Measurements from ENCODE around the gene MRPL14.
"Not testable (repeated sequence)": the region's sequence is repeated elsewhere in the genome, so short reads cannot be mapped to it uniquely, and the experiment has no call there.

Gene MRPL14

DNA sequence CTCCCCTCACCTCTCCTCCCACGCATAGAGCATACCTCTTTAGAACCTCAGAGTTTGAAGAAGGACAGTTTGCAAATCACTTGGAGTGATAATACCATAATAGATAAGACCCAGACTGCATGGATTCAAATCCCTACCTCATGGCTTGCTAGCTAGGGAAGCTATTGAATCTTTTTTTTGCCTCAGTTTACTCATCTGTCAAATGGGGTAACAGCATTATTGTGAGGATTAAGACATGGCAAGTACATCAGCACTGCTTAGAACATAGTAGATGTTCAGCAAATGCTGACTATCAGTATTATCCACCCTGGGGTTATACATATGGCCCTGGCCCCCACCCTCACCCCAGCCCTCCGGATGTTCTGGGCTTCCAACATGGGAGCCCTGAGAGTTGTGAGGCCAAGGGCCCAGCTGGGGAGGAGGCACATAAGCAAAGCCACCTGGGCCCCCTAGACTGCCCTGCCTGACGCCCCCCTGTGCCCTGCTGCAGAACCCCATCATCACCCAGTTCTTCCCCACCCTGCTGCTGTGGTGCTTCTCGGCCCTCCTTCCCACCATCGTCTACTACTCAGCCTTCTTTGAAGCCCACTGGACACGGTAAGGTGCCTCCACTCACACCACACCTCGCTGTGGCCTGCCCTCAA, 22.2 kb upstream of the MRPL14 start:
- no peak for DNase-seq

DNA sequence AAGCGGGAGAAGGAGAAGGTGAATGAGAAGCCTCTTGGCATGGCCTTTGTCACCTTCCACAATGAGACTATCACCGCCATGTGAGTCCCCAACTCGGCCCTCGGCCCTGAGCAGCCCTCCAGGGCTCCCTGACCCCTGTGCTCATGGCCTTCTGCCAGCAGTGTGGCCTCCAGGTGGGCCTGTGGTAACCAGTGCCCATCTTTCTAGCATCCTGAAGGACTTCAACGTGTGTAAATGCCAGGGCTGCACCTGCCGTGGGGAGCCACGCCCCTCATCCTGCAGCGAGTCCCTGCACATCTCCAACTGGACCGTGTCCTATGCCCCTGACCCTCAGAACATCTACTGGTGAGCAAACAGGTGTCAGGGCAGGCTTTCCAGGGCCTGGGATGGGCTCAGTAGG, 21.1 kb upstream of the MRPL14 start:
- no peak for DNase-seq

DNA sequence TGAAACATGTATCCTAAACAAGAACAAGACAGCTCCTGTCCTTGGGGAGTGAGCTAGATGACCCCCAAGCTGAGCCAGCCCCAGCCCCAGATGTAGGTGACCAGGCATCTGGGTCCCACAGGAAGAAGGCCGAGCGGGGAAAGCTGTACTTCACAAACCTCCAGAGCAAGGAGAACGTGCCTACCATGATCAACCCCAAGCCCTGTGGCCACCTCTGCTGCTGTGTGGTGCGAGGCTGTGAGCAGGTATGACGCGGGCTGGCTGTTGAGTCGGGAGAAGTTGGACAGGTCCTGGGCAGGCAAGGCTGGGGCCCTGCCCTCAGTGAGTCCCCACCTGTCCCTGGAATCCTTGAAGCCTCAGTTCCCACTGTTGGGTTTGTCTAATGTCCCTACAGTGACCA, 20.0 kb upstream of the MRPL14 start:
- DNase-seq = no peak

DNA sequence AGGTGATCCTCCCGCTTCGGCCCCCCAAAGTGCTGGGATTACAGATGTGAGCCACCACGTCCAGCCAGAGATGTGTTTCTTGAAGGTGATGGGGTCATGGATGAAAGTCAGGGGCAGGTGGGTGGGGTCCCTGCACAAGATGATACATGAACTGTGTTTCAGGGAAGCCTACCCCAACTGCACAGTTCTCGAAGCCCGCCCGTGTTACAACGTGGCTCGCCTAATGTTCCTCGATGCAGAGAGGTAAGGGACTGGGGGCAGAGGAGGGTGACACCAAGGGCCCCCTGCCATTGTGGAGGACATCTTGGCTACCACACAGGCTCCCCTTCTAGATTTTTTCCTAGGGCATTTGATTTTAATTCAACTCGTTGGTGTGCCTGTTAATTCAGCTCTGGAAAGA, 19.4 kb upstream of the MRPL14 start:
- no peak for DNase-seq

DNA sequence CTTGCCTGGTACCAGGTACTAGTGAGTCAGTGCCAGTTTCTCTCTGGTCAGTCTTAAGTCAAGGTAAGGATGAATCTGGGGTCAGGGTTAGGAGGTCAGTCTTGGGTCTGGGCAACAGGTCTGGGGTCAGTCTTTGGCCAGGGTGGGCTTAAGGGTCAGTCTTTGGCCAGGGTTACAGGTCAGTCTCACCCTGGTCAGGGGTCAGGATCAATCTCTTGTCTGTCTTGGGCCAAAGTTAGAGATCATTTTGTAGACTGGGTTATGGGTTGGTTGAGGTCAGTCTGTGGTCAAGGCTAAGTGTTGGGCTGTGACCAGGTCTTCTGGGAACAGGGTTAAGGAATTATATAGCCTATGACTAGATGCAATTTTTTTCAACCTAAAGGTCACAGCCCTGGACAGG, 18.6 kb upstream of the MRPL14 start:
- DNase-seq = no peak

DNA sequence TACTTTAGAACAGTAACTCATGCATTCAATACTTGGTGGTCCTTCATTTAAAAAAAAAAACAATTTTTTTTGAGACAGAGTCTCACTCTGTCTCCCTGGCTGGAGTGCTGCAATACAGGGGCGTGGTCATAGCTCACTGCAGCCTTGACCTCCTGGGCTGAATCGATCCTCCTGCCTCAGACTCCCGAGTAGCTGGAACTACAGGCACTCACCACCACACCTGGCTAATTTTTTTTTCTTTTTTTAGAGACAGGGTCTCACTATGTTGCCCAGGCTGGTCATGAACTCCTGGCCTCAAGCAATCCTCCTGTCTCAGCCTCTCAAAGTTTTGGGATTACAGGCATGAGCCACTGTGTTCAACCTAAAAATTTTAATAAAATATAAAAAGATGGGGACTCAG, 17.3 kb upstream of the MRPL14 start:
- DNase-seq = not testable (repeated sequence)

DNA sequence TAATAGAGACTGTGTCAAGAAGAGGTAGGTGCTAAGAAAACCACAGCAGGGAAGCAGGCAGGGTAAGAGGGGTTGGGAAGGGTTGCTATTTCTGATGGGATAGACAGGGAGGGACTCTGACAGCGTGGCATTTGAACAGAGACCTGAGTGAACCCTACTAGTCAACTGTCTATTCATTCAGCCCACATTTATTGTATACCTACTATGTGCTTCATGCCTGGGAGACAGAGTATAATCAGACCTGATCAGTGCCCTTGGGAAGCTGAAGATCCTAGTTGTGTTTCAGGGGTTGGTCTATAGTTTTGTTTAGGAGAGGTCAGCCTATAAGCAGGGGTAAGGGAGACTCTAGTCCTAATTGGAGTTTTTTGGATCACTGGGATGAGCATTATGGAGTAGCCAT, 16.5 kb upstream of the MRPL14 start:
- no peak for DNase-seq

DNA sequence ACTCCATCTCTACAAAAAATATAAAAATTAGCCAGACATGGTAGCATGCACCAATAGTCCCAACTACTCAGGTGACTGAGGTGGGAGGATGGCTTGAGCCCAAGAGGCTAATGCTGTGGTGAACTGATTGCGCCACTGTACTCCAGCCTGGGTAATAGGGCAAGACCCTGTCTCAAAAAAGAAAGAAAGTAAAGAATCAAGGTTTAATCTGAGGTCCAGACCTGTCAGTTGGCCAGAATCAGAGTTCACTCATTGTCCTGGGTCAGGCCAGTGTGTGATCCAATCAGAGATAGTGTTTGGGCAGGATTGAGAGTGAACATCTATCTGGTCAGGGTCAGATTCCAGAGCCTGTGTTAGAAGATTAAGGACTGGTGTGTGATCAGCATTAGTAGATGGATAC, 15.6 kb upstream of the MRPL14 start:
- no peak for DNase-seq

DNA sequence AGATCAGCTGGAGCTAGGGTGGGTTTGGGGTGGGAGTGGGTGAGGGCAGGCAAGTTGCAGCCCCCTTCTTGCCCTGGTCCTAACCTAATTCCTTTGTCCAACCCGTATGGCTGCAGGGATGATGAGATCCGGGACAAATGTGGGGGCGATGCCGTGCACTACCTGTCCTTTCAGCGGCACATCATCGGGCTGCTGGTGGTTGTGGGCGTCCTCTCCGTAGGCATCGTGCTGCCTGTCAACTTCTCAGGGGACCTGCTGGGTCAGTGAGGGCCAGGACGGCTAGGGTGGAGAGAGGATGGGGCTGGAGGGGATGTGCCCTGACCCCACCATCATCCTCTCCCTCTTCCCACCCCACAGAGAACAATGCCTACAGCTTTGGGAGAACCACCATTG, 12.1 kb upstream of the MRPL14 start:
- no peak for DNase-seq

DNA sequence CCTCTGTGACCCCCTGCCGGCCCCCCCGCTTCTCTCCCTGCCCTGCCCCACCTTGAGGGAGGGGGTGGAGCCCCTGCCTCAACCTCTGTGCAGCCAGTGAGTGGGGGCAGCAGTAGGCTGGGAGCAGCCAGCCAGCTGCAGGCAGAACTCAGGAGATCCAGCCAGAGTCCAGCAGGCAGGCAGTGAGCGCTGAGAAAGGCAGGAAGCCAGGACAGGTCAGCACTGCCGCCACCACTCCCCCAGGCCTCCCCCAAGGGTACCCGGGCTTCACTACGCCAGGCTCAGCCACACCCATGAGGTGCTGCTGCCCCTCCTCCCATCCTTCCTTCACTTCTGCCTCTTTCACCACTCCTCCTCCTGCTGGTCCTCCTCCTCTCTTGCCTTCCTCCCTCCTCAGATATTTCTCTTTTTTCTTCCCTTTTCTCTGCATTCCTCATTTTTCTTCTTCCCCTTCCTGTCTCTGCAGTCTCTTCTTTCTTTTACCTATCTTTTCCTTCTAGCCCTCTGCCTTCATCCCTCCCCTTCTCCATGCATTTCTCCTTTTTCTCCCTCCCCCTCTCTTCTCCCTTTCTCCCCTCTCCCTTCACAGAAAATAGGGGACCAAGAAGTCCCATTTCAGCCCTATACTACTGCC, 11.6 kb upstream of the MRPL14 start:
- no peak for DNase-seq

DNA sequence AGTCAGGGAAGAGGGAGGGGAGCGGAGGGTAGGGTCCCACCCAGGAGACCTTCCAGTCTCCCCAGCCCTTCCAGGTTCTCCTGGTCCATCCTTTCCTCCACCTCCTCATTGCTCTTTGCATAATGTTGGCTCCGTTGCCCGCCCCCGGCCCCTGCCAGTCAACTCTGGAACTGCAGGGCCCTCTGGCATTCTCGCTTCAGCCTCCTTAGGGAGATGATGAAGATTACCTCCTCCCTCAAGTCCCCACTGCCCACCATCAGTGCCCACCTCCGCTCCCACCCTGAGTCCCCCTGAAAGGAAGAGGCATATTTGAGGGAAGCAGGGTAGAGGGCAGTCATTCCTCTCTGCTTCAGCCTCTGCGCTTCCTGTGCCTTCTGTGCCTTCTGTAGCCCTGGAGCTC, 8.6 kb upstream of the MRPL14 start:
- DNase-seq = no peak

DNA sequence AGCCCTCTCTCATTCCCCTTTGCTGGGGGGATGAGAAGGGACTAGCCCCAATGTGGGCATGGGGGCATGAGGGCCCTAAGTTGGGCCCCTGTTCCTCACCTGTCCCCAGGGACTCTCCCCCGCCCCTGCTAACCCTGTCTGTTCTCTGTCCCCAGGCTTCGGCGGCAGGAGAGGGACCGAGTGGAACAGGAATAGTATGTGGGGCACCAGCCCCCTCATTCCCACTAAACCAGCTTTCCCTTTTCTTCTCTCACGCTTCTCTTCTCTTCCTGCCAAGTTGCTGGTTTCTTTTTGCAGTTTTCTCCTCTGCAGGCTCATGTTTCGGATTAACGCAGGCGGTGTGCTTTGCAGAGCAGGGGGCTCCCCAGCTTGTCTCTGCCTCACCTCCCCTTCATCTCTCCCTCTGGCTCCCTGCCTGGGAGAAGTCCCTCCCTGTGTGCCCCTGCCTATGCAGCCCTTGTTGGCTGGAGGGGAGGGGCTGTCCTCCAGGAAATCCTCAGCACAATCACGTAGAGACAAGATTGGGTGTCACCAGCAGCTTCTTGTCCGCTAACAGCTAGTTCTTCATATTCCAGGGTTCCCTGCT, 8.0 kb upstream of the MRPL14 start:
- DNase-seq = no peak

DNA sequence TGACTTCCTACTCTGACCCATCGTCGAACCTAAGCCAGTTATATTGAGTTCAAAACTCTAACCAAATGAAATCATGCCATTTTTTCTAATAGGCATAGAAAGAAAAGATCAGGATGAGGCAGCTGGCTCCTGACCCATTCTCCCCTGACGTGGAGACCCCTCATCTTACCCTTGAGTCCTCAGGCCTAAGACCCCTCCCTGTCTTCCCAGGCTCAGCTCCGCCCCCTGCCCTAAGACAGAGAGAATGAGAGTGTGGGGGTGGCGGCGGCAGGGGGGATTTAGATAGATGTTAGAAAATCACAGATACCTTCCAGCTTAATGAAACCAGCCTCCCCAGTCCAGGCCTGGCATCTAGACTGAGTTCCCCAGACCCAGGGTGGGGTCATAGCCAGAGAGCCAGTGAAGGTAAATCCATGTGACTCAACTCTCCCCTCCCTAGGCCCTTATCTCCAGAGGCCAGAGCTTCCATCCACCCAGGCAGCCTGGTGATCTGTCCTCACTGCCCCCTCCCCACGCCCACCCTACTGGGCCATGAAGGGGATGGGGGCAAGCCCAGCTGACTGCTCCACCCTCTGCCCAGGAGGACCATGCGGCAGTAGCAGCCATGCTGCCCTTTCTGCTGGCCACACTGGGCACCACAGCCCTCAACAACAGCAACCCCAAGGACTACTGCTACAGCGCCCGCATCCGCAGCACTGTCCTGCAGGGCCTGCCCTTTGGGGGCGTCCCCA, 6.9 kb upstream of the MRPL14 start:
- DNase-seq = no peak

DNA sequence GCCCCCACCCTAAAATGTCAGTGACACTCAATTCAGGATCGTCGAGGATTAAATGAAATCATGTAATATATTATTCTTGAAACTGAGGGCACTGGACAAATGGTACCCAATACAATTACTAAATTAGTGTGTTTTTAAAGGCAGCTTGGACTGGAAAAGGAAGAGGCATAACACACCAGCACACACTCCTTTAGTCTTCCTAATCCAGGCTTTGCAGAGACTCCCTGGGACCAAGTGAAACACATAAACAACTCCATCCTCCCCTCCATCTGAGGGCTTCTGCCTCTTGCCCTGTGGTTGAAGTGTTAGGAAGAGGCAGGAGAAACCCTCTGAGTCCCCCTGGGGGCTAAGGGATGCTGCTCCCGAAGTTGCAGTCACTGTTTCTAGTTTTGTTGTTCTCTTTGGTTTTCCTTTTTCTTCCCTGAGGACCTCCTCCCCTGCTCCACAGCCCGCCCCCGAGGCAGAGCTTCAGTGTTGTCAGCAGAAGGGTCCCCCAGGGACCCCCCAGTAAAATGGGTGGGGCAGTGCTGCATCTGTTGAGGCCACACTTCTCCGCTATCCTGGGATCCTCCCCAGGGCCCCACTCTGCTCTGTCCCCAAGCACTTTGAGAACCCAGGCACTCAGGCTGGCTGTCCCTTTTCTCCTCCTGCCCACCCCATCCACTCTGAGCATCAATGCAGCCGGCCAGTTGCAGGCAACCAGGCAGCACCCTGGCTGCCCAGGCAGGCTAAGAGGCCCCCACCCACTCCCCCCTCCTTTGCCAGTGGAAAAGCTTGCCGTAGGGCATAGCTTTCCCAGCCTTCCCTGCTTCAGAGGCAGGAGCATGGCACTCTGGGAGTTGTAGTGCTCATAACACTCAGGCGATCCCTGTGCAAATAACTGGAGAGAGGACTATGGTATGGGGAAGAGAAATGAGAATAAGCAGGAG, 6.0 kb upstream of the MRPL14 start:
- no peak for DNase-seq

DNA sequence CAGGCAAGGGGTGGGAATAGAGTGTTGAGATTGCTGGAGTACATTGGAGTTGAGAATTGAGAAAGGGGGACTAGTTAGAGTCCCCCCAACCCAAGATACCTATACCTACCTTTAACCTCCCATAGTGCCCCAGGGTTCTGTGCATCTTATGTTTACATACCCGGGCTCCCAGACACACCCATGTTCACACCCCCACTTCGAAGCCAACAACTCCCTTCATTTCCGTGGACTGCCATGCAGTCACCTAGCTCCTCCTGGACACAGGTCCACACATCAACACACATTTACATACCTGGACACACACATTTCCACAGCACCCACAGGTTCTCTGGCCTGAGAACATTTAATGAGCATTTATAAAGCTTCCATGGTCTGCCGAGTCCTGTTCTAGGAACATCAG, 5.2 kb upstream of the MRPL14 start:
- DNase-seq = no peak

DNA sequence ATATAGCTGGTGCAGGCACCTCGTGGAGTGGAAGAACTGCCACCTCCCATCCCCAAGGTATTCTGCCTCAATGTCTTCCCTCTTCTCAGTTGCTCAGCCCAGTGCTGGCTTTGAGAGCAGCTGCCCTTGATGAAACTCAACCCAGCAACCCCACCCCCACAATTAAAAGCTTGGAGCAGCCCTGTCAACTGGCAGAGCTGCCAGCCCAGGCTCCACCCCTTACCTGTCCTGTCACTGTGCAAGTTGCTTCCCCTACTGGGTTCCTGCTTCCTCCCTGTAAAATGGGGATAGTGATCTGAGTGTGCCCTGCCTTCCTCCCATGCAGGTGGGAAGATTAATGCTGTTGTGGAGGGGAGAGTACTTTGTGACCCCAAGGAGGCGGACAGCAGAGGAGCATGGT, 4.6 kb upstream of the MRPL14 start:
- no peak for DNase-seq

DNA sequence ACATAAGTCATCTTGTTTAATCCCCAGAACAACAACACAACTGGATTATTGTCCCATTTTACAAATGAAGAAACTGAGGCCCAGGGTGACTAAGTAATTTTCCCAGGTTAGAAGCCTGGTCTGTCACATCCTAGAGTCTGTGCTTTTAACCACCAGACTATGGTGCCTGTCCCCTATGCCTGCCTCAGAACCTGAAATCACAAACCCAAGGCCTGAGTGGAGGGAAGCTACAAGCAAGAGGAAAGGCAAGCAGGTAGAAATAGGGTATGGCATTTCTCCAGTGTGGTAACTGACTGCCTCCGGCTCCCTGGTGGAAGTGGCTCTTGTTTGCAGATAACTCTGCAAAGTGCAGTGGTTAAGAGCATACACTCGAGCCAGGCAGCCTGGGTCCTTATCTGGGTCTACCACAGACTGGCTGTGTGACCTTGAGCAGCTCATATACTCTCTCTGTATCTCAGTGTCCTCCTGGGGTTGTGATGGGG, 2.6 kb upstream of the MRPL14 start:
- no peak for DNase-seq

DNA sequence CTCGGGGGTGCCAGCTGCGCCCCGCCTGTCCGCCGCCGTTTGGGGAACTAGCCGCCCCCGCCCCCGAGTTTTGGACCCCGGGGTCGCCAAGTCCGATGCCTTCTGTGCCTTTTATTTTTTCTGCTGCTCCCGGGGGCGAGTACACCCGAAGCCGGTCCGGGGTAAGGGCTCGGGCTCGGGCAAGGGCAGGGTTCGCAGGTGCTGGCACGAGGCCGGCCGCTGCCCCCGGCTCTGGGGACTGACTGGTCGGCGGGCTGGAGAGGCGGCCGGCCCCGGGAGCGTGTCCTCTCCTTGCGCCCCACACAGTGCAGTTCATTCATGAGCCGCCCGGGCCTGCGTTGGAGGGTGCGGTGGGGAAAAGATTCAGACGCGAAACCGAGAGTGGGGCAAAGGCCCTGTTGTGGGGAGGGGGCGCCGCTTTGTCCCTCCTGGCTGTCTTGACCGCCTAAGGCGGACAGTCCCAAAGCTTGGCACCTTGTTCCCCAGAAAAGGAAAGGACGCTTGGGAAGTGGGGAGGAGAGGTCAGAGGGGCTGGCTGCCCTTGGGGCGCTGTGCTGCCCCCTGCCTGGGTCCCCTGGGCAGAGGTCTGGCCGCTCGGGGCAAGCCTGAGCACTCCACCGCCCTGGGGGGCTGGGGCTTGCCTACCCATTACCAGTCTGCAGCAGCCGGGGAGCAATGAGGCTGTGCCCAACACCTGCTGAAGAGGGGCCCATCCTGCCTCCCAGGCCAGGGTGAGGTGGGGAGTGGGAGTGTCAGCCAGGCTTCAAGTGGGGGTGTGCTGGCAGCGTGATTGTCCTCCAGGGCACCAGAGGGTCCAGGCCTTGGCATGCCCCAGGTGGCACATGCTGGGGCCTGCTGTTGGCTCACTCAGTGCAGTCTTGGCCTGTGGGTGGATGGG, 1.0 kb upstream of the MRPL14 start:
- no peak for DNase-seq

DNA sequence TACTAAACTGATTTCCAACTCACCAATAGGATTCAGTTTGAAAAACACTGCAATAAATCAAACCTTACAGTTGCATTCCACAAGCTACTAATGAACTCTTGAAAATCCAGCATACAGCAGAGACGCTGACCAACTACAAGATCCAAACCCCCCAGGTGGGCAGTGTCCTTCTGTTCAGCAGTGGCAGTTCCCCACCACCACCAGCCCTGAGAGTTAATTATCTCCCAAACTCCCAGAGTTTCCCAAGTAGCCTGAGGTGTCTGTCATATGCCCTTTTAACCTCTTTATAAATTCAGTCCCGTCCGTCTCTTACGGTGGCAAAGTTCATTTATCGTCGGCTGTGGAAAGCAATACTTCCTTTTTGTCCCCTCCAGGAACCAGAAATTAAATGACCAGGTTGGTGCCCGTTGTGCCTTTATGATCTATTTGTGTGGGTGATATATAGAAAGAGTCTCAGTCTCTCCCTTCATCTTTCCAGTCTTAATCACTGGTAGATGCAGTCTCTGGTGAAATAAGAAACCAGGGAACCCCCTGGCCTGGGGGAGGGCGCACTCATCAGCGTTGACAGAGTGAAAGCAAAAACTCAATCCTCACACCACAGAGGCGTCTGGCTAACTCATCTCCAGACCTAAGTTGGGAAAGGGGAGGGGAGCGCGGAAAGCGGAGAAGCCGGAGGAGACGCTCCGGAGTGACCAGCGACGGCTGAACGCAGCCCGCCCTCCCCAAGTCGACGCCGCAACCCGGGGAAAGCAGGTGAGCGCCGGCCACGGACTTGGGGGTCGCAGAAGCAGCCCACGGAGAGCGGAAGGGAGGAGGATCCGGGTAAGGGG, 717 bp downstream of the MRPL14 start:
- DNase-seq = peak; percentile 44

DNA sequence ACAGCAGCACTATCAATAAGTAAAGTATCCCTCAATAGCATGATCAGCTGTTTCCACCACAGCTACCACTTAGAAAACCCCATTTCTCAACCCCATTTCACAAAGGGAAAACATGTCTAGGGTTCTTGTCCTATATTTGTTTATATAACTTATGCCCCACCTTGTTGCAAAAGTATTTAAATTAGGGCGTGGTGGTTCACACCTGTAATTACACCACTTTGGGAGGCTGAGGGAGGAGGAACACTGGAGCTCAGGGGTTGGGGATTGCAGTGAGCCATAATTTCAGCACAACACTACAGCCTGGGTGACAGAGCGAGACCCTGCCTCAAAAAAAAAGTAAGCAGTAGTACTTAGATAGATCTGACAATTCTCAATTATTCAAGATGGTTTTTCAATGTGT, 3.7 kb downstream of the MRPL14 start:
- no peak for DNase-seq

DNA sequence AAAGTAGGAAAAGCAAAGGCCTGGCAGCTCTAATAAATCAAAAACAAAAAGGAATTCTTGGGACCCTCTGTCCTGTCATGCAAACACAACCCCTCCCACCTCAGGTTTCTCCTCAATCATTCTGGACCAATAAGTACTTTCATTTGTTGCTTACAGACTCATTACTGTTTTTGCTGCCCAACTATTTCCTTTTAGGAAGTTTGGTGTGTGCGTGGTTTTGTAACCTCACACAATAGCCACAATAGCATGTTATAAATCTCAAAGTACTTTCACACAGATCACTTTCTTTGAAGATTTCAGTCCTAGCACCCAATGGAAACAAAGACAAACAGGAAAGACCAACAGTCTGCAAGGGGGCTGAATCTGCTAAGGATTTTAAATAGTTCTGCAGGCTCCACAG, 4.5 kb downstream of the MRPL14 start:
- no peak for DNase-seq
